ENCODE results near the gene CD93. TPM values are rescaled to one million over a fixed set of nuclear protein-coding genes. Genes with fewer than 3 reads are reported as not detected.

The CD93 gene
- total and polyA plus RNA-seq, 12 donors = 12.7 to 85.0 (median 35.2) TPM

DNA sequence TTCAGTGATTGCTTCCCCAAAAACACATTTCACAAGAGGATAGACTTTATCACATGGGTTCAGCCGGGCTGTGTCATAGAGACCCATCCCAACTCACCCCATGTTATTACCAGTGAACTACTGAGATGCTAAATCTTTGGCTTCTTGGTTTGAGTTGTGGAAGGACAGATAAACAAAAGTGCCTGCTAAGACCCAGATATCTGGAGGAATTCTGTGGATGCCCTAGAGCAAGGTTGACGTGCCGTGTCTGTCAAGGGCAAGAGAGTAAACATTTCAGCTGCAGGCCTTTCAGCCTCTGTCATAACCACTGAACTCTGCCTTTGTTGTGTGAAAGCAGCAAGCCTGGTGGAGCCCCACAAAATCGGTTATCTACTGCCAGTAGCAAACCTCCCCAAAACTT is 25.5 kb downstream of the CD93 start:
- intact Hi-C loops (cut with DNase I) = loop anchor here in 2 of 10 donors (5.0 to 10.0 kb wide), 2 partner anchors 72 to 274 kb away; no protein-coding TSS in a partner anchor
- H3K4me1 ChIP-seq = peaks cover 22 to 51% (median 47%) of the 10 kb centered on the region in 9 donors
- H3K27ac ChIP-seq = peak overlapping the region in 8 of 10 donors; percentile 46 to 84 (median 74)
- no peak for DNase-seq
- TF ChIP-seq CTCF (IDR thresholded peaks at IDR 0.05) = no peak
- H3K9me3 ChIP-seq = peaks cover 0 to 14% (median 0%) of the 10 kb centered on the region in 11 donors
- no peak overlapping the region for H3K4me3 ChIP-seq
- WGBS, 2 donors = 88 to 93% methylated on average over 4 of the region's 4 CpGs
- no peaks in the 10 kb centered on the region for H3K36me3 ChIP-seq
- no peaks in the 10 kb centered on the region for H3K27me3 ChIP-seq
- ATAC-seq = no peak

GRCh38 chr20:23059846-23060245 is 26.3 kb downstream of the CD93 start:
- no peaks in the 10 kb centered on the region for H3K36me3 ChIP-seq
- H3K27me3 ChIP-seq = no peaks in the 10 kb centered on the region
- DNase-seq (no peak), ATAC-seq (no peak)
- no peak for TF ChIP-seq CTCF (IDR thresholded peaks at IDR 0.05)
- no peak overlapping the region for H3K4me3 ChIP-seq
- intact Hi-C loops (cut with DNase I) = loop anchor here in 9 of 10 donors (5.0 to 10.0 kb wide), 6 partner anchors 65 to 285 kb away; no protein-coding TSS in a partner anchor
- H3K4me1 ChIP-seq = peaks cover 22 to 51% (median 47%) of the 10 kb centered on the region in 9 donors
- H3K9me3 ChIP-seq = peaks cover 0 to 14% (median 0%) of the 10 kb centered on the region in 11 donors
- H3K27ac ChIP-seq = peak overlapping the region in 1 of 10 donors; percentile 66
- WGBS, 2 donors = 53 to 60% methylated on average over 3 of the region's 3 CpGs

- no peak for ATAC-seq
- H3K27ac ChIP-seq = no peak overlapping the region
- no peaks in the 10 kb centered on the region for H3K27me3 ChIP-seq
- H3K4me3 ChIP-seq = no peak overlapping the region
- WGBS, 2 donors = 87 to 88% methylated on average over 3 of the region's 3 CpGs
- H3K4me1 ChIP-seq = peaks cover 22 to 48% (median 46%) of the 10 kb centered on the region in 9 donors
- H3K9me3 ChIP-seq = peaks cover 0 to 14% (median 0%) of the 10 kb centered on the region in 11 donors
- H3K36me3 ChIP-seq = no peaks in the 10 kb centered on the region
- TF ChIP-seq CTCF (IDR thresholded peaks at IDR 0.05) = no peak
- intact Hi-C loops (cut with DNase I) = loop anchor here in 8 of 10 donors (10.0 kb wide), 5 partner anchors 66 to 286 kb away; no protein-coding TSS in a partner anchor
- DNase-seq = no peak
Measured at GRCh38 chr20:23059001-23059400, 27.1 kb downstream of the CD93 start.

- DNase-seq (no peak), ATAC-seq (no peak)
Measured at GRCh38 chr20:23058240-23058639, 27.9 kb downstream of the CD93 start.

More at GRCh38 chr20:23058240-23058639, 27.9 kb downstream of the CD93 start:
- TF ChIP-seq CTCF (IDR thresholded peaks at IDR 0.05) = peak in 2 of 9 donors; percentile 16
- no peak overlapping the region for H3K27ac ChIP-seq
- intact Hi-C loops (cut with DNase I) = loop anchor here in 8 of 10 donors (10.0 kb wide), 5 partner anchors 67 to 287 kb away; no protein-coding TSS in a partner anchor
- 70 to 73% methylated on average over 1 of the region's 1 CpG for WGBS, 2 donors
- no peaks in the 10 kb centered on the region for H3K36me3 ChIP-seq
- peaks cover 22 to 40% (median 38%) of the 10 kb centered on the region in 9 donors for H3K4me1 ChIP-seq
- no peaks in the 10 kb centered on the region for H3K27me3 ChIP-seq
- H3K4me3 ChIP-seq = no peak overlapping the region
- H3K9me3 ChIP-seq = peaks cover 0 to 14% (median 0%) of the 10 kb centered on the region in 11 donors
